CD4-positive, alpha-beta T cell treated with Interleukin-4 for 4 hours (primary cell): ENCODE measurements around the gene CTNNA2.

Source experiments
- DNase-seq: peaks from one replicate; pipeline ENCODE4 v3.0.0-alpha.2; 2020

The CTNNA2 gene

GRCh38 chr2:80302001-80302313 lies 789.1 kb downstream of the CTNNA2 start:
- DNase-seq, result no peak

- no peak for DNase-seq
Measured at GRCh38 chr2:80302314-80303005, 789.6 kb downstream of the CTNNA2 start.

GRCh38 chr2:80303006-80303908 lies 790.4 kb downstream of the CTNNA2 start:
- no peak for DNase-seq

- no peak for DNase-seq
Measured at GRCh38 chr2:80303909-80304837, 791.3 kb downstream of the CTNNA2 start, which contains the start of gene LRRTM1. Gene LRRTM1 (minus strand): TSS chr2:80304752. CDS start chr2:80303819, 933 bp downstream.

- no peak for DNase-seq
Measured at GRCh38 chr2:80311304-80311703, 798.5 kb downstream of the CTNNA2 start.

- DNase-seq, result no peak
Measured at GRCh38 chr2:80312282-80312839, 799.5 kb downstream of the CTNNA2 start.

GRCh38 chr2:80322311-80322920 lies 809.6 kb downstream of the CTNNA2 start:
- DNase-seq, result no peak

GRCh38 chr2:80322958-80323357 lies 810.1 kb downstream of the CTNNA2 start:
- DNase-seq, result no peak

GRCh38 chr2:80323610-80324009 lies 810.8 kb downstream of the CTNNA2 start:
- DNase-seq, result no peak

- DNase-seq, result no peak
Measured at GRCh38 chr2:80324525-80324924, 811.7 kb downstream of the CTNNA2 start.

GRCh38 chr2:80326214-80326613 lies 813.4 kb downstream of the CTNNA2 start:
- no peak for DNase-seq

- no peak for DNase-seq
Measured at GRCh38 chr2:80326861-80327260, 814.0 kb downstream of the CTNNA2 start.

- DNase-seq, result no peak
Measured at GRCh38 chr2:80328159-80328571, 815.3 kb downstream of the CTNNA2 start.

GRCh38 chr2:80329491-80329890 lies 816.6 kb downstream of the CTNNA2 start:
- no peak for DNase-seq

GRCh38 chr2:80330527-80331450 lies 817.9 kb downstream of the CTNNA2 start:
- no peak for DNase-seq

GRCh38 chr2:80333886-80334285 lies 821.0 kb downstream of the CTNNA2 start:
- DNase-seq, result no peak

GRCh38 chr2:80335411-80335810 lies 822.6 kb downstream of the CTNNA2 start:
- DNase-seq, result no peak

GRCh38 chr2:80338794-80339193 lies 825.9 kb downstream of the CTNNA2 start:
- no peak for DNase-seq

GRCh38 chr2:80340022-80340421 lies 827.2 kb downstream of the CTNNA2 start:
- no peak for DNase-seq

- DNase-seq, result no peak
Measured at GRCh38 chr2:80348078-80348477, 835.2 kb downstream of the CTNNA2 start.

GRCh38 chr2:80348953-80349352 lies 836.1 kb downstream of the CTNNA2 start:
- no peak for DNase-seq
